ENCODE results near the gene OCIAD1. TPM values are rescaled to one million over a fixed set of nuclear protein-coding genes. Genes with fewer than 3 reads are reported as not detected.

Gene OCIAD1
- total RNA-seq, 1 experiment from 2014 or later = 133 TPM

GRCh38 chr4:48899432-48899749 lies 68.5 kb downstream of the OCIAD1 start:
- Mint-ChIP-seq H3K36me3 (ENCODE audit: insufficient read depth, unreplicated experiment) (no peaks in the 10 kb centered on the region), H3K27ac (ENCODE audit: unreplicated experiment) (no peak overlapping the region), H3K4me3 (ENCODE audit: unreplicated experiment) (no peak overlapping the region), H3K27me3 (ENCODE audit: insufficient read depth, unreplicated experiment) (no peaks in the 10 kb centered on the region), H3K4me1 (ENCODE audit: low read depth, unreplicated experiment) (peaks cover under 1% of the 10 kb centered on the region), H3K9me3 (ENCODE audit: unreplicated experiment) (no peaks in the 10 kb centered on the region)
- H3K27me3 ChIP-seq (replicated peaks; ENCODE audit: control insufficient read depth, insufficient read depth, low read length) = no peaks in the 10 kb centered on the region
- ChIA-PET POLR2A (no interaction called here), CTCF (no interaction called here)
- no TSS peak for BruUV-seq (replicated peaks)
- intact Hi-C loops (cut with micrococcal nuclease; ENCODE audit: unreplicated experiment) = loop anchor here (10.0 kb wide), 1 partner anchor 325 kb away; no protein-coding TSS in a partner anchor
- H3K9me3 ChIP-seq = no peaks in the 10 kb centered on the region
- DNase-seq = no peak
- no peak for TF ChIP-seq CTCF (IDR thresholded peaks at IDR 0.05; ENCODE audit: insufficient read depth in 1 of 2, low read depth in 1 of 2, low read length in 1 of 2, severe bottlenecking in 1 of 2, unreplicated experiment in 1 of 2)
- no peak overlapping the region for H3K4me3 ChIP-seq (ENCODE audit: low read depth, low read length)
- H3K4me1 ChIP-seq = no peaks in the 10 kb centered on the region
- H3K36me3 ChIP-seq (ENCODE audit: control insufficient read depth, insufficient read depth, low read length) = no peaks in the 10 kb centered on the region

- no TSS peak for BruUV-seq (replicated peaks)
- Histone ChIP-seq H3K4me1 (peaks cover 4% of the 10 kb centered on the region; the same call in 1 of the 2 replicates), H3K27me3 (replicated peaks; ENCODE audit: control insufficient read depth, insufficient read depth, low read length) (no peaks in the 10 kb centered on the region), H3K4me3 (ENCODE audit: low read depth, low read length) (no peak overlapping the region), H3K9me3 (no peaks in the 10 kb centered on the region), H3K36me3 (ENCODE audit: control insufficient read depth, insufficient read depth, low read length) (no peaks in the 10 kb centered on the region)
- Mint-ChIP-seq H3K36me3 (ENCODE audit: insufficient read depth, unreplicated experiment) (no peaks in the 10 kb centered on the region), H3K27me3 (ENCODE audit: insufficient read depth, unreplicated experiment) (no peaks in the 10 kb centered on the region), H3K27ac (ENCODE audit: unreplicated experiment) (no peak overlapping the region), H3K4me3 (ENCODE audit: unreplicated experiment) (no peak overlapping the region), H3K4me1 (ENCODE audit: low read depth, unreplicated experiment) (peaks cover 6% of the 10 kb centered on the region), H3K9me3 (ENCODE audit: unreplicated experiment) (no peaks in the 10 kb centered on the region)
- DNase-seq = no peak
- intact Hi-C loops (cut with micrococcal nuclease; ENCODE audit: unreplicated experiment) = loop anchor here (10.0 kb wide), 1 partner anchor 325 kb away; no protein-coding TSS in a partner anchor
- ChIA-PET POLR2A (no interaction called here), CTCF (no interaction called here)
- TF ChIP-seq CTCF (IDR thresholded peaks at IDR 0.05; ENCODE audit: insufficient read depth in 1 of 2, low read depth in 1 of 2, low read length in 1 of 2, severe bottlenecking in 1 of 2, unreplicated experiment in 1 of 2) = no peak
Measured at GRCh38 chr4:48899950-48900349, 69.1 kb downstream of the OCIAD1 start.

GRCh38 chr4:48901196-48901595 lies 70.3 kb downstream of the OCIAD1 start:
- no peaks in the 10 kb centered on the region for H3K36me3 ChIP-seq (ENCODE audit: control insufficient read depth, insufficient read depth, low read length)
- Mint-ChIP-seq H3K27ac (ENCODE audit: unreplicated experiment) (no peak overlapping the region), H3K4me1 (ENCODE audit: low read depth, unreplicated experiment) (peaks cover 11% of the 10 kb centered on the region), H3K27me3 (ENCODE audit: insufficient read depth, unreplicated experiment) (no peaks in the 10 kb centered on the region), H3K4me3 (ENCODE audit: unreplicated experiment) (no peak overlapping the region), H3K36me3 (ENCODE audit: insufficient read depth, unreplicated experiment) (no peaks in the 10 kb centered on the region), H3K9me3 (ENCODE audit: unreplicated experiment) (no peaks in the 10 kb centered on the region)
- no peak overlapping the region for H3K4me3 ChIP-seq (ENCODE audit: low read depth, low read length)
- no peak for DNase-seq
- H3K27me3 ChIP-seq (replicated peaks; ENCODE audit: control insufficient read depth, insufficient read depth, low read length) = no peaks in the 10 kb centered on the region
- intact Hi-C loops (cut with micrococcal nuclease; ENCODE audit: unreplicated experiment) = no loop called here
- ChIA-PET POLR2A (no interaction called here), CTCF (no interaction called here)
- no peaks in the 10 kb centered on the region for H3K9me3 ChIP-seq
- H3K4me1 ChIP-seq = peaks cover 15% of the 10 kb centered on the region; the same call in 1 of the 2 replicates
- BruUV-seq (replicated peaks) = no TSS peak
- no peak for TF ChIP-seq CTCF (IDR thresholded peaks at IDR 0.05; ENCODE audit: insufficient read depth in 1 of 2, low read depth in 1 of 2, low read length in 1 of 2, severe bottlenecking in 1 of 2, unreplicated experiment in 1 of 2)
